GM23248 (cell line): ENCODE measurements around the gene ACSS1. TPM values are rescaled to one million over a fixed set of nuclear protein-coding genes. Genes with fewer than 3 reads are reported as not detected.

Source experiments
- DNase-seq: peaks from one replicate; pipeline ENCODE4 v3.0.0-alpha.2; 2015
- H2AFZ ChIP-seq: fragments of 200-600 bp; sonication (generic); 2 replicates; pipeline ENCODE4 v1.6.1; 2016; ENCODE audit warnings: antibody characterized with exemption
- H3F3A ChIP-seq: fragments of 200-600 bp; sonication (generic); 2 replicates; pipeline ENCODE4 v1.6.1; 2016; ENCODE audit warnings: mild to moderate bottlenecking, antibody characterized with exemption, mixed run types; ENCODE audit not compliant: insufficient read depth
- H3K27ac ChIP-seq: fragments of 200-600 bp; sonication (generic); 2 replicates; pipeline ENCODE4 v1.5.1; 2016; ENCODE audit warnings: mild to moderate bottlenecking
- H3K27me3 ChIP-seq: fragments of 200-600 bp; sonication (generic); replicated peaks from 2 replicates; pipeline ENCODE4 v1.6.1; 2016; ENCODE audit warnings: mild to moderate bottlenecking; ENCODE audit not compliant: insufficient read depth
- H3K36me3 ChIP-seq: fragments of 200-600 bp; sonication (generic); 2 replicates; pipeline ENCODE4 v1.6.1; 2016; ENCODE audit warnings: low read depth, mild to moderate bottlenecking
- H3K4me1 ChIP-seq: fragments of 200-600 bp; sonication (generic); 2 replicates; pipeline ENCODE4 v1.6.1; 2016; ENCODE audit warnings: mild to moderate bottlenecking; ENCODE audit not compliant: insufficient read depth
- H3K4me2 ChIP-seq: fragments of 200-600 bp; sonication (generic); one replicate; pipeline ENCODE4 v1.6.1; 2016; ENCODE audit warnings: mild to moderate bottlenecking; ENCODE audit not compliant: unreplicated experiment
- H3K4me3 ChIP-seq: fragments of 200-600 bp; sonication (generic); 2 replicates; pipeline ENCODE4 v1.5.1; 2016; ENCODE audit warnings: mild to moderate bottlenecking
- H3K79me2 ChIP-seq: fragments of 200-600 bp; sonication (generic); 2 replicates; pipeline ENCODE4 v1.6.1; 2016; ENCODE audit warnings: mild to moderate bottlenecking; ENCODE audit not compliant: insufficient read depth
- H3K9ac ChIP-seq: fragments of 200-600 bp; sonication (generic); 2 replicates; pipeline ENCODE4 v1.6.1; 2016; ENCODE audit warnings: mild to moderate bottlenecking
- H3K9me2 ChIP-seq: fragments of 200-600 bp; sonication (generic); 2 replicates; pipeline ENCODE4 v1.6.1; 2016; ENCODE audit warnings: mixed run types, mild to moderate bottlenecking, moderate library complexity; ENCODE audit not compliant: insufficient read depth
- H3K9me3 ChIP-seq: fragments of 200-600 bp; sonication (generic); one replicate; pipeline ENCODE4 v1.6.1; 2017; ENCODE audit warnings: low read depth
- H4K20me1 ChIP-seq: fragments of 200-600 bp; sonication (generic); 2 replicates; pipeline ENCODE4 v1.6.0; 2016; ENCODE audit not compliant: insufficient read depth
- EZH2 ChIP-seq: fragments of 200-600 bp; sonication (generic); IDR thresholded peaks from 2 replicates; pipeline ENCODE4 v1.6.1; 2018; ENCODE audit warnings: antibody characterized with exemption, mild to moderate bottlenecking; ENCODE audit not compliant: insufficient read depth, poor library complexity, severe bottlenecking
- EZH2phosphoT487 ChIP-seq: fragments of 200-600 bp; sonication (generic); IDR thresholded peaks from 2 replicates; pipeline ENCODE4 v1.6.1; 2018; ENCODE audit warnings: antibody characterized with exemption, moderate library complexity, mild to moderate bottlenecking, low read depth; ENCODE audit not compliant: insufficient read depth
- WGBS, 2 experiments: methylation state at CpG; one replicate each; pipeline ENCODE4 v1.1.6; 2015 to 2017; ENCODE audit warnings: low lambda C conversion rate in 2 of 2, low coverage in 1 of 2; ENCODE audit errors: missing lambda C conversion rate in 2 of 2; 5-methylcytosine and 5-hydroxymethylcytosine counted together
- in situ Hi-C: fragments of 300-500 bp; cut with MboI; formaldehyde crosslinking; loops from 2 replicates; pipeline ENCODE4 v1.15.0; 2020
- polyA plus RNA-seq: library from polyadenylated mRNA; unstranded; fragments of >200 nt; fragmentation: Nextera tagmentation; extraction: Ambion mirVana; gene quantifications from 2 replicates; pipeline ENCODE4 v1.2.1, GENCODE V29; 2016
- total RNA-seq: library from RNA; depleted of rRNA; stranded (reverse); fragments of >200 nt; shearing (Covaris generic); gene quantifications from 2 replicates; pipeline ENCODE4 v1.2.3, GENCODE V29; 2014

ACSS1 gene
- total and polyA plus RNA-seq, 2 experiments from 2014 or later: 0.94 to 1.1 TPM

DNA sequence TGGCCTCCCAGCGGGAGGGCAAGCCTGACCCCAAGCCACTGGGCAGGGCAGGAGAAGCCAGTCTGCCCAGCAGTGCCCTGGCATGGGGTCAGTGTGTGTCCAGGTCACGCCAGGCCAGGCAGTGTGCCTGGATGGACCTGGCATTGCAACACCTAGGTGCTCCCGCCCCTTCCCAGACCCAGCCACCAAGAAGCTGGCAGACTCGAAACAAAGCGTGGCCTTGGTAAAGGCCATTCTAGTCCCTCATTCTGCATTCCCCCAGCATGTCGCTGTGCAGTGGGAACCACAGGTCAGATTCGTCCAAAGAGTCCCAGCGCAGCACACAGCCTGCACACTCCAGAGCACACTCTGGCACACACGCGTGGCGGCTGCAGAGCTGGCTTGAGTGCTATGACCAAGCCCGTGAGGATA lies 46.1 kb downstream of the ACSS1 start:
- H3F3A ChIP-seq: no peaks in the 10 kb centered on the region
- H3K9me3 ChIP-seq: no peaks in the 10 kb centered on the region
- in situ Hi-C loops: loop anchor here (25.0 kb wide), 1 partner anchor 675 kb away; the partner anchor contains the start of gene ZNF337
- H3K9ac ChIP-seq: no peak overlapping the region
- DNase-seq: no peak
- no peaks in the 10 kb centered on the region for H3K79me2 ChIP-seq
- no peak overlapping the region for H3K4me3 ChIP-seq
- no peak overlapping the region for H2AFZ ChIP-seq
- no peaks in the 10 kb centered on the region for H3K4me1 ChIP-seq
- no peak overlapping the region for H3K4me2 ChIP-seq
- no peaks in the 10 kb centered on the region for H3K9me2 ChIP-seq
- no peaks in the 10 kb centered on the region for H3K36me3 ChIP-seq
- no peaks in the 10 kb centered on the region for H4K20me1 ChIP-seq
- H3K27me3 ChIP-seq: no peaks in the 10 kb centered on the region
- TF ChIP-seq EZH2phosphoT487: no peak
- no peak for TF ChIP-seq EZH2
- 93 to 94% methylated on average over 12 of the region's 12 CpGs for WGBS, 2 experiments
- no peak overlapping the region for H3K27ac ChIP-seq

DNA sequence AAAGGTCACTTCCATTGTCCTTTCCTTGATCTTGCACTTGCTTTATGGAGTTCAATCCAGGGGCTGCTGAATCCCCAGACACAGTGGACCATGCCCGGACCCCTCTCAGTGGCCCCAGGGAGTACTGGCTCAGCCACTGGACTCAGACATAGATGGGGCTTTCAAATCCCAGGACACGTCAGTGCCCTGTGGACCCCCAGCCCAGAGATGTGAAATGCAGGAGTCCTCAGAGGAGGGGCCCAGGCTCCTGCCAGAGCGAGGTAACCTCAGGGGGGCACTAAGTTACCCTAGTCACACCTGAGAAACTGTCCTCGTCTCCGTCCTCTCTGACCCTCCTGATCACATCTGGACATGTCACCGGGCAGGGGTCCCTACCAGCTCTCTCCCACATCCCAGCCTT lies 46.7 kb downstream of the ACSS1 start:
- H4K20me1 ChIP-seq: no peaks in the 10 kb centered on the region
- no peak for DNase-seq
- no peak overlapping the region for H2AFZ ChIP-seq
- no peaks in the 10 kb centered on the region for H3K36me3 ChIP-seq
- H3K9me2 ChIP-seq: no peaks in the 10 kb centered on the region
- no peak overlapping the region for H3K9ac ChIP-seq
- H3K4me1 ChIP-seq: no peaks in the 10 kb centered on the region
- no peaks in the 10 kb centered on the region for H3K27me3 ChIP-seq
- in situ Hi-C loops: loop anchor here (25.0 kb wide), 1 partner anchor 676 kb away; the partner anchor contains the start of gene ZNF337
- H3K27ac ChIP-seq: no peak overlapping the region
- H3K79me2 ChIP-seq: no peaks in the 10 kb centered on the region
- H3K4me2 ChIP-seq: no peak overlapping the region
- TF ChIP-seq EZH2phosphoT487 (no peak), EZH2 (no peak)
- no peak overlapping the region for H3K4me3 ChIP-seq
- H3F3A ChIP-seq: no peaks in the 10 kb centered on the region
- WGBS, 2 experiments: 81 to 85% methylated on average over 6 of the region's 6 CpGs
- H3K9me3 ChIP-seq: no peaks in the 10 kb centered on the region

DNA sequence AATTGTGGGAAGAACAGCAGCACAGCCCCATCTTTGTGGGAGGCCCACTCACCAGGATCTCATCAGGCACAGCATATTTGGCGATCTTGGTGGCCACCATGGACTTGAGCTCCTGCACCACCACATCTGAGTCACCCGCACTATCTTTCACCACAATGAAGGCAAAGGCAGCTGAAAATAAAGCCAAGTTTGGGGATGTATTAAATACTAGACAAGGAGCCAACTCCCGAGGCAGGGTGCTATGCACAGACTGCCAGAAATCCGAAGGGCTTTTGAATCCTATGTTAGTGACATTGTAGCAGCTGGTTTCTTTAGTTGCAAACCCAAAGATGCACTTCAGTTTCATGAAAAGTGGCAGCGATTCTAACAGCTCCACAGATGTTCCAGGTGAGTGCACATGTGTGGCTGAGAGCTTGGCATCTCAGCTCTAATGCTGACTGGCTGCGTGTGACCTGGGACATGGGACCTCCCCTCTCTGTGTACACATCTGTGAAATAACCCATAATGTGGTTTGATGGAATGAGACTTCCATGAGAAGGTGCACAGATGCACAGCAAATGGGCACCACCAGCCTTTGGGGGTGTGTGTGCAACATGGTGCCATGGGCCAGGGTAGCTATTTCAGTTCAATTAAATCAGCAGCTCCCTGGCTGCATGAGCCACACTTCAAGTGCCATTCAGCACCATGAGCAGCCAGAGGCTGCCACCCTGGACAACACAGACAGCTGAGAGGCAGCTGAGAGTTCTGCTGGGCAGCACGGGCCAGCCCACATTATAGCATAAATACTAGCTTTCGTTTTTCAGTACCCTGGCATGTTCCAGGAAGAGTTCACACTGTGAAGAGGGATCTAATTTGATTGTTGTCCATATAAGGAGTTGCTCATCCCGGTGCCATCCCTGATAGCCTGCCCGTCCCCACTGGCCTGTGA lies 48.5 kb downstream of the ACSS1 start:
- 78 to 82% methylated on average over 10 of the region's 10 CpGs for WGBS, 2 experiments
- Histone ChIP-seq H3K27me3 (no peaks in the 10 kb centered on the region), H3K9me3 (no peaks in the 10 kb centered on the region), H4K20me1 (no peaks in the 10 kb centered on the region), H3K79me2 (no peaks in the 10 kb centered on the region), H3K27ac (no peak overlapping the region), H3K4me2 (no peak overlapping the region), H3K9me2 (no peaks in the 10 kb centered on the region), H2AFZ (no peak overlapping the region), H3K4me3 (no peak overlapping the region), H3K36me3 (no peaks in the 10 kb centered on the region), H3F3A (no peaks in the 10 kb centered on the region), H3K4me1 (no peaks in the 10 kb centered on the region), H3K9ac (no peak overlapping the region)
- peak; percentile 31 for DNase-seq
- no peak for TF ChIP-seq EZH2phosphoT487
- TF ChIP-seq EZH2: no peak
- in situ Hi-C loops: loop anchor here (25.0 kb wide), 1 partner anchor 678 kb away; the partner anchor contains the start of gene ZNF337

DNA sequence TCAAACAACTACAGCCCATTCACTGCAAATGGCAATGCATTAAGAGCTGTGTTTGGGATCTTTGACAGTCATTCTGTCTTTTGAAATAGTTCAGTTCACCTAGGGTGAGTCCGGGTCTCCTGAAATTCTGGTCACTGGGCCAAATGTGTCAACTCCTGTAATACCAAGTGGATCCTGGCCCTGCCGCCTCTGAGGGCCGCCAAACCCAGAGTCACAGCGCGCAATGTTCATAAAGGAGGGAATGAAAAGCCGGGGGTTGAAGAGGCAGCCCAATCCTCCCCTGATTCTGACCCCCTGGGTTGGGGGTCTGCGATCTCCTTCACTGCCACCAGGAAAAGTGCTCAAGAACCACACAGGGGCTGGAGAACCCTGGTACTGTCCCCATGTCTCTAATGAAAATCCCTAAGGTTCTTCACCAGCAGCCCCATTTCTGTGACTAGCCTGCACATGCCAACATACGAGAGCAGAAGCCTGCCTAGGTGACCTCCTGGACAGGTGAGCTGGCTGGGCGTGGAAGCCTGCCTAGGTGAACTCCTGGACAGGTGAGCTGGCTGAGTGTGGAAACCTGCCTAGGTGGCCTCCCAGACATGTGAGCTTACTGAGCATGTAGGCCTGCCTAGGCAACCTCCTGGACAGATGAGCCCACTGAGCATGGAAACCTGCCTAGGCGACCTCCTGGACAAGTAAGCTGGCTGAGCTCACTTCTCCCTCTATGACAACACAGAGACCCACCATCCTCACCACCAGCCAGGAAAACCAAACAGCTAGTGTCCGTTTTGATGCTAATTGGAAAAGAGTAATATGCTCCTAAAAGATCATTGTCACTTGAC lies 49.3 kb downstream of the ACSS1 start:
- Histone ChIP-seq H3K4me2 (no peak overlapping the region), H2AFZ (no peak overlapping the region), H3K79me2 (no peaks in the 10 kb centered on the region), H3K27me3 (no peaks in the 10 kb centered on the region), H3K4me1 (no peaks in the 10 kb centered on the region), H3K36me3 (no peaks in the 10 kb centered on the region), H3K9ac (no peak overlapping the region), H3F3A (no peaks in the 10 kb centered on the region), H3K9me2 (no peaks in the 10 kb centered on the region), H3K27ac (no peak overlapping the region), H3K9me3 (no peaks in the 10 kb centered on the region), H4K20me1 (no peaks in the 10 kb centered on the region), H3K4me3 (no peak overlapping the region)
- in situ Hi-C loops: loop anchor here (25.0 kb wide), 1 partner anchor 679 kb away; the partner anchor contains the start of gene ZNF337
- WGBS, 2 experiments: 87 to 91% methylated on average over 11 of the region's 11 CpGs
- TF ChIP-seq EZH2: no peak
- TF ChIP-seq EZH2phosphoT487: no peak
- no peak for DNase-seq
